ENCODE results near the gene FOCAD. TPM values are rescaled to one million over a fixed set of nuclear protein-coding genes. Genes with fewer than 3 reads are reported as not detected.

The FOCAD gene
- total and polyA plus RNA-seq, 7 donors, result 7.4 to 51.5 (median 25.5) TPM

DNA sequence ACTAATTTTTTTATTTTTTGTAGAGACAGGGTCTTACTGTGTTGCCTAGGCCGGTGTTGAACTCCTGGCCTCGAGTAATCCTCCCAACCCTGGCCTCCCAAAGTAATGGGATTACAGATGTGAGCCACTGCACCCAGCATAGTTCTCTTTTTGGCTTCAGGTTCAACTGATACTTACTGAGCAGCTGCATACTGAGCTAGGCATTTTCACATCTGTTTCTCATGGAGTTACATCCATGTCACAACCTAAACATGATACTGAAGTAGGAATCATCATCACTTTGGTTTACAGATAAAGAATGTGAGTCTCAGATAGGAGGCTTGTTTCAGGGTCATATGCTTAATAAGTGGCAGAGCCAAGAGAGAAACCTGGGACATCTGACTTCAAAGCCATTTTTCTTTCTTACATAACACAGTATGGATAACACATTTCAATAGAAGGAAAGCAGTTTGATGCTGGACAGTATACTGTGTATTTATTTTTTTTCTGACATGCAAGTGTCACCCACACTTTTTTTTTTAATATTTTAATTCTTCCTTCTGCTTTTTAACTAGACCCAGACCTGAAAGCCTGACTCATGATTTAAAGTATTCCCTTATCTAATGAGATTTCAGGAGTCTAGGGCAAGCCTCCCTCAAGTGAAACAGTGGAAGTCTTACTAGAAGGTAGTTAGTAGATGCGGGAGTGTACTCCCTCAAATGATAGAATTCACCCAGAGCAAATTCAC, 256.6 kb downstream of the FOCAD start:
- Histone ChIP-seq H3K27ac (no peak overlapping the region), H3K4me1 (peaks cover 0 to 9% (median 0%) of the 10 kb centered on the region in 4 donors), H3K36me3 (no peaks in the 10 kb centered on the region), H3K27me3 (no peaks in the 10 kb centered on the region), H3K4me3 (no peak overlapping the region), H3K9me3 (no peaks in the 10 kb centered on the region)
- TF ChIP-seq POLR2AphosphoS5 (IDR thresholded peaks at IDR 0.05), result no peak
- TF ChIP-seq, protein P1, sequence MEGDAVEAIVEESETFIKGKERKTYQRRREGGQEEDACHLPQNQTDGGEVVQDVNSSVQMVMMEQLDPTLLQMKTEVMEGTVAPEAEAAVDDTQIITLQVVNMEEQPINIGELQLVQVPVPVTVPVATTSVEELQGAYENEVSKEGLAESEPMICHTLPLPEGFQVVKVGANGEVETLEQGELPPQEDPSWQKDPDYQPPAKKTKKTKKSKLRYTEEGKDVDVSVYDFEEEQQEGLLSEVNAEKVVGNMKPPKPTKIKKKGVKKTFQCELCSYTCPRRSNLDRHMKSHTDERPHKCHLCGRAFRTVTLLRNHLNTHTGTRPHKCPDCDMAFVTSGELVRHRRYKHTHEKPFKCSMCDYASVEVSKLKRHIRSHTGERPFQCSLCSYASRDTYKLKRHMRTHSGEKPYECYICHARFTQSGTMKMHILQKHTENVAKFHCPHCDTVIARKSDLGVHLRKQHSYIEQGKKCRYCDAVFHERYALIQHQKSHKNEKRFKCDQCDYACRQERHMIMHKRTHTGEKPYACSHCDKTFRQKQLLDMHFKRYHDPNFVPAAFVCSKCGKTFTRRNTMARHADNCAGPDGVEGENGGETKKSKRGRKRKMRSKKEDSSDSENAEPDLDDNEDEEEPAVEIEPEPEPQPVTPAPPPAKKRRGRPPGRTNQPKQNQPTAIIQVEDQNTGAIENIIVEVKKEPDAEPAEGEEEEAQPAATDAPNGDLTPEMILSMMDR (IDR thresholded peaks at IDR 0.05), result no peak
- no peak for TF ChIP-seq EP300 (IDR thresholded peaks at IDR 0.05)
- no peak for TF ChIP-seq POLR2A (IDR thresholded peaks at IDR 0.05)
- no peak for DNase-seq
- intact Hi-C loops (cut with DNase I), result loop anchor here (1.0 to 10.0 kb wide), 6 partner anchors 172 to 1014 kb away; partner anchors contain the start of genes FOCAD and MLLT3
- WGBS, 2 donors, result 68 to 70% methylated on average over 3 of the region's 3 CpGs

DNA sequence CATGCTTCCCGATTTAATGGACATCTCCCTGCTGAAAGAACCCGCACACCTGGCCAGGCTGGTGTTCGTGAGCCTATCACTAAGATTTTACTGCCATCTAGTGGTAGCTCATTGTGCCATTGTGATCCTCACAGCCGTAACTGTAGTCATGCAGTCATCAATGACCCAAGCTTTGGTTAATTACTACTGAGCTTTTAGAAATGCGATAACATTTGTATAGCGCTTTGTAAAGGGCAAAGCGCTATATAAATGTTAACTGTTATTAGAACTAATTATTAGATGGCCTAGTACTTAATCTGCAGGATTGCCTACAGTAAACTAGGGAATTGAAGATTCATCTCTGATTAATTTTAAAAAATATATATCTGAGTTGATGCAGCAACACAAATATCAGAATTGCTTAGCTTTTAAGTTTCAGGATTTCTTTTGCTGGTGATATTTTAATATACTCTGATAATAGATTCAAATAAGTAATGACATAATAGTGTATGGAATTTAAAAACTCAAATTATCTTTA, 257.2 kb downstream of the FOCAD start:
- no peaks in the 10 kb centered on the region for H3K36me3 ChIP-seq
- peak; percentile 76 for DNase-seq
- intact Hi-C loops (cut with DNase I), result loop anchor here (1.0 to 10.0 kb wide), 6 partner anchors 171 to 1015 kb away; partner anchors contain the start of genes FOCAD and MLLT3
- TF ChIP-seq, protein P1 (IDR thresholded peaks at IDR 0.05), result peak; percentile 67 to 82 (median 75)
- TF ChIP-seq POLR2A (IDR thresholded peaks at IDR 0.05) (no peak), POLR2AphosphoS5 (IDR thresholded peaks at IDR 0.05) (no peak), EP300 (IDR thresholded peaks at IDR 0.05) (no peak)
- no peak overlapping the region for H3K4me3 ChIP-seq
- H3K9me3 ChIP-seq, result no peaks in the 10 kb centered on the region
- H3K4me1 ChIP-seq, result peaks cover 0 to 11% (median 1%) of the 10 kb centered on the region in 4 donors
- WGBS, 2 donors, result 3 to 11% methylated on average over 7 of the region's 7 CpGs
- no peaks in the 10 kb centered on the region for H3K27me3 ChIP-seq
- H3K27ac ChIP-seq, result no peak overlapping the region

DNA sequence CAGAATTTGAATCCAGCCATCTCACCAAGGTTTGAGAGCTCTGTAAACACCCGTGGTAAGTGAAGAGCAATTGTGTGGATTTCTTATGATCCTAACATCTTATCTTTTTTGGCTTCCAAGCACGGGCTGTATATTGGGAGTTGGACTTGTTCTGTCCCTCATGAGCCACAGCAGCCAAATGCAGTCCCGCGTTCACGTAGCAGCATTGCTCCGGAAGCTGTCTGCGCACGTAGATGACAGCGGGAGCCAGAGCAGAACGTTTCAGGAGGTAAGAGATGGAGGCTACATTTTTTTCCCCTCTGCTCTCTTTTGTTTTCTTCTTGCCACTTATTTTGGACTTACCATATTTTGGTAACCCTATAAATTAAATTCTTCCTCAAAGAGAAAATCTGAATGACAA, 260.4 kb downstream of the FOCAD start:
- 84 to 87% methylated on average over 10 of the region's 10 CpGs for WGBS, 2 donors
- no peak for DNase-seq
- Histone ChIP-seq H3K27me3 (no peaks in the 10 kb centered on the region), H3K36me3 (no peaks in the 10 kb centered on the region), H3K4me1 (peaks cover 0 to 22% (median 6%) of the 10 kb centered on the region in 4 donors), H3K4me3 (no peak overlapping the region), H3K27ac (no peak overlapping the region), H3K9me3 (no peaks in the 10 kb centered on the region)
- intact Hi-C loops (cut with DNase I), result loop anchor here (5.0 to 10.0 kb wide), 3 partner anchors 168 to 390 kb away; partner anchors contain the start of gene FOCAD
- TF ChIP-seq EP300 (IDR thresholded peaks at IDR 0.05) (no peak), POLR2AphosphoS5 (IDR thresholded peaks at IDR 0.05) (no peak), POLR2A (IDR thresholded peaks at IDR 0.05) (no peak)
- TF ChIP-seq, protein P1 (IDR thresholded peaks at IDR 0.05), result no peak

DNA sequence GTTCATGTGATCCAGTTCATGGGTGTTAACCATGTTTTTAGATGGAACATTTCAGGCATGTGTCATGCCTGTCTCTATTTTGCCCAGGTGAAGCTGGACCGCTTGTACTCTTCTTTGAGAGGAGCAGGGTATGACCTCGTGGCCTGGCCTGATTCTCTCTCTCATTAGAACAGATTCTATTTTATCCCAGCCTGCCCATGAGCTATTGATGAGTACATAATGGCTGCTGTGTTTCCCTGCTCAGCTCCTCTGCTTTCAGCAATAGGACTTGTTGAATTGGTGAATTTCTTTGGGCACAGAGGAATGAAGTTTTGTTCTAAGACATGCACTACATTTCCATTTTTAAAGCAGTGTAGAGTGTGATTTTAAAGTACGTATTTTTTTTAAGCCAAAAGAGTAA, 261.2 kb downstream of the FOCAD start:
- Histone ChIP-seq H3K36me3 (no peaks in the 10 kb centered on the region), H3K4me1 (peaks cover 0 to 22% (median 6%) of the 10 kb centered on the region in 4 donors), H3K9me3 (no peaks in the 10 kb centered on the region), H3K4me3 (no peak overlapping the region), H3K27me3 (no peaks in the 10 kb centered on the region), H3K27ac (no peak overlapping the region)
- DNase-seq, result no peak
- WGBS, 2 donors, result 89 to 90% methylated on average over 3 of the region's 3 CpGs
- intact Hi-C loops (cut with DNase I), result loop anchor here (10.0 kb wide), 1 partner anchor 390 kb away; no protein-coding TSS in a partner anchor
- no peak for TF ChIP-seq POLR2A (IDR thresholded peaks at IDR 0.05)

DNA sequence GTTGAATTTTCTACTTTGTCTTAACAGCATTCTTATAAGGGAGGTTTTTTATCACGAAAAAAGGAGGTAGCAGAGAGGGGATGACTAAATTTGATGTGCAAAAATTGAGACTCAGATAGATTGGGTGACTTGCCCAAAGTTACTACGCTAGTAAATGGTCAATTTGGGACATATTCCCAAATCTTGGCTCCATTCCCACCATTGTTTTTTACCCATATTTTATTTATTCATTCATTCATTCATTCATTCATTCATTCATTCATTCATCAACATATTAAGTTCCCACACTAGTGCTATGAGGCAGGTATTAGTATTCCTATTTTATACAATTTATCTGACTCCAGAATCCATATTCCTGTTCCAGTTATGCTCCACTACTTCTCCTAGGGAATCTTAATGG, 261.8 kb downstream of the FOCAD start:
- DNase-seq, result no peak
- H3K9me3 ChIP-seq, result no peaks in the 10 kb centered on the region
- 96% methylated on average over 2 of the region's 2 CpGs for whole genome bisulfite sequencing, 2 donors
- no peak overlapping the region for H3K27ac ChIP-seq
- TF ChIP-seq POLR2AphosphoS5 (IDR thresholded peaks at IDR 0.05), result no peak
- TF ChIP-seq, protein P1 (IDR thresholded peaks at IDR 0.05), result no peak
- TF ChIP-seq POLR2A (IDR thresholded peaks at IDR 0.05), result no peak
- TF ChIP-seq EP300 (IDR thresholded peaks at IDR 0.05), result no peak
- H3K36me3 ChIP-seq, result peaks cover 0 to under 1% (median 0%) of the 10 kb centered on the region in 4 donors
- intact Hi-C loops (cut with DNase I), result loop anchor here (10.0 kb wide), 1 partner anchor 391 kb away; no protein-coding TSS in a partner anchor
- H3K27me3 ChIP-seq, result no peaks in the 10 kb centered on the region
- H3K4me1 ChIP-seq, result peaks cover 0 to 21% (median 6%) of the 10 kb centered on the region in 4 donors
- no peak overlapping the region for H3K4me3 ChIP-seq
